OCI-LY7 (cell line): Measurements from ENCODE around the gene SEMA5A.

Source experiments
- EZH2phosphoT487 ChIP-seq: fragments of 200-600 bp; sonication (generic); IDR thresholded peaks from 2 replicates; pipeline ENCODE4 v1.6.1; 2018; ENCODE audit warnings: low read depth, borderline replicate concordance, mild to moderate bottlenecking, mixed run types, antibody characterized with exemption, low read length, moderate library complexity, mixed read lengths
- TF ChIP-seq, protein P1 (sequence below): fragments of 200-600 bp; sonication (generic); conservative IDR thresholded peaks from 2 replicates; pipeline ENCODE4 v1.5.1; 2014; ENCODE audit warnings: mild to moderate bottlenecking, antibody characterized with exemption, low read length, moderate library complexity, mixed read lengths

DNA sequence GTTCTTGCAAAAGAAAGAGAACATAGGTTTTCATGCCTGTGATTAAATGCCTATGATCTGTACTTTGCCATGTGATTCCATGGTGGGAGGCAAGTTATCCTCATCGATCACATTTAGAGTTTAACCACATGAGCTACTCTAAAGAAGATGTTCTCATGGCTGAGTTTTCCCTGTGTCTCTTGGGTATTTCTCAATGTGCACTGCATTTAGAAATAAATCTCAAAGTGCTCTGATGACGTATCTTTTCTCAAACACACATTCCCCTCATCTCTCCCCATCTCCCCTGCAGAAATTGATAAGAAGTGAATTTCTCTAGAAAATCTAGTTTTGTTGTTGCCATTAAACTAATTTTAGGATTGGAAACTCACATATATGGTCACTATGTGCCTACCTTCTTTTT is 282.2 kb downstream of the SEMA5A start:
- TF ChIP-seq, protein P1, sequence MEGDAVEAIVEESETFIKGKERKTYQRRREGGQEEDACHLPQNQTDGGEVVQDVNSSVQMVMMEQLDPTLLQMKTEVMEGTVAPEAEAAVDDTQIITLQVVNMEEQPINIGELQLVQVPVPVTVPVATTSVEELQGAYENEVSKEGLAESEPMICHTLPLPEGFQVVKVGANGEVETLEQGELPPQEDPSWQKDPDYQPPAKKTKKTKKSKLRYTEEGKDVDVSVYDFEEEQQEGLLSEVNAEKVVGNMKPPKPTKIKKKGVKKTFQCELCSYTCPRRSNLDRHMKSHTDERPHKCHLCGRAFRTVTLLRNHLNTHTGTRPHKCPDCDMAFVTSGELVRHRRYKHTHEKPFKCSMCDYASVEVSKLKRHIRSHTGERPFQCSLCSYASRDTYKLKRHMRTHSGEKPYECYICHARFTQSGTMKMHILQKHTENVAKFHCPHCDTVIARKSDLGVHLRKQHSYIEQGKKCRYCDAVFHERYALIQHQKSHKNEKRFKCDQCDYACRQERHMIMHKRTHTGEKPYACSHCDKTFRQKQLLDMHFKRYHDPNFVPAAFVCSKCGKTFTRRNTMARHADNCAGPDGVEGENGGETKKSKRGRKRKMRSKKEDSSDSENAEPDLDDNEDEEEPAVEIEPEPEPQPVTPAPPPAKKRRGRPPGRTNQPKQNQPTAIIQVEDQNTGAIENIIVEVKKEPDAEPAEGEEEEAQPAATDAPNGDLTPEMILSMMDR, result no peak
- no peak for TF ChIP-seq EZH2phosphoT487
